ENCODE measurements around the gene FILIP1L. TPM values are rescaled to one million over a fixed set of nuclear protein-coding genes. Genes with fewer than 3 reads are reported as not detected.
A peak's percentile ranks its signal among the peaks of the same experiment; 100 is the strongest.

FILIP1L gene
- total RNA-seq, 3 donors from 2014 or later: 8.9 to 37.0 (median 17.1) TPM

- intact Hi-C loops (cut with DNase I, micrococcal nuclease): loop anchor here in 1 of 2 donors (10.0 kb wide), 1 partner anchor 187 kb away; no protein-coding TSS in a partner anchor
- no peak for TF ChIP-seq CTCF (IDR thresholded peaks at IDR 0.05)
- H3K4me3 ChIP-seq: no peak overlapping the region
- H3K36me3 ChIP-seq (ENCODE audit: low read depth): no peaks in the 10 kb centered on the region
- ATAC-seq (peak; percentile 12), DNase-seq (no peak)
- H3K4me1 ChIP-seq (ENCODE audit: low read depth): peaks cover 5% of the 10 kb centered on the region
- H3K9me3 ChIP-seq: no peaks in the 10 kb centered on the region
These were observed 46.7 kb downstream of the FILIP1L start for GRCh38 chr3:100067589-100067988.

GRCh38 chr3:100063929-100064461 is 50.3 kb downstream of the FILIP1L start:
- intact Hi-C loops (cut with DNase I, micrococcal nuclease): loop anchor here in 1 of 2 donors (10.0 kb wide), 1 partner anchor 191 kb away; no protein-coding TSS in a partner anchor

GRCh38 chr3:100062665-100063064 is 51.6 kb downstream of the FILIP1L start:
- no peaks in the 10 kb centered on the region for H3K36me3 ChIP-seq (ENCODE audit: low read depth)
- ATAC-seq (no peak), DNase-seq (no peak)
- H3K4me3 ChIP-seq: no peak overlapping the region
- H3K9me3 ChIP-seq: no peaks in the 10 kb centered on the region
- H3K4me1 ChIP-seq (ENCODE audit: low read depth): peaks cover 1% of the 10 kb centered on the region
- no peak for TF ChIP-seq CTCF (IDR thresholded peaks at IDR 0.05)
- intact Hi-C loops (cut with DNase I, micrococcal nuclease): loop anchor here in 1 of 2 donors (10.0 kb wide), 1 partner anchor 192 kb away; no protein-coding TSS in a partner anchor

More at GRCh38 chr3:100063929-100064461, 50.3 kb downstream of the FILIP1L start:
- DNase-seq: no peak
- Histone ChIP-seq H3K4me3 (no peak overlapping the region), H3K4me1 (ENCODE audit: low read depth) (peaks cover 5% of the 10 kb centered on the region), H3K36me3 (ENCODE audit: low read depth) (no peaks in the 10 kb centered on the region), H3K9me3 (no peaks in the 10 kb centered on the region)
- ATAC-seq: peak; percentile 15
- no peak for TF ChIP-seq CTCF (IDR thresholded peaks at IDR 0.05)

- H3K4me3 ChIP-seq: no peak overlapping the region
- no peak for TF ChIP-seq CTCF (IDR thresholded peaks at IDR 0.05)
- peak; percentile 34 for ATAC-seq
- H3K9me3 ChIP-seq: no peaks in the 10 kb centered on the region
- DNase-seq: no peak
- no peaks in the 10 kb centered on the region for H3K4me1 ChIP-seq (ENCODE audit: low read depth)
- H3K36me3 ChIP-seq (ENCODE audit: low read depth): no peaks in the 10 kb centered on the region
- intact Hi-C loops (cut with DNase I, micrococcal nuclease): loop anchor here in 1 of 2 donors (10.0 kb wide), 1 partner anchor 194 kb away; no protein-coding TSS in a partner anchor
These were observed 53.4 kb downstream of the FILIP1L start for GRCh38 chr3:100060685-100061484.

- DNase-seq: no peak
- no peak overlapping the region for H3K4me3 ChIP-seq
- ATAC-seq: no peak
- intact Hi-C loops (cut with DNase I, micrococcal nuclease): no loop called here
- H3K4me1 ChIP-seq (ENCODE audit: low read depth): no peaks in the 10 kb centered on the region
- no peaks in the 10 kb centered on the region for H3K36me3 ChIP-seq (ENCODE audit: low read depth)
- no peaks in the 10 kb centered on the region for H3K9me3 ChIP-seq
- no peak for TF ChIP-seq CTCF (IDR thresholded peaks at IDR 0.05)
These were observed 54.8 kb downstream of the FILIP1L start for GRCh38 chr3:100059472-100059871.
